Astrocyte of the spinal cord (primary cell): ENCODE measurements around the gene PGS1.

Experiments used
- DNase-seq: peaks from one replicate; pipeline ENCODE4 v3.0.0; 2011; ENCODE audit warnings: low read depth, low spot score
- H3K4me3 ChIP-seq: 2 replicates; pipeline ENCODE4 v1.5.1; 2011; ENCODE audit warnings: low read depth, mild to moderate bottlenecking, low read length, moderate library complexity
- CTCF ChIP-seq: IDR thresholded peaks from 2 replicates; pipeline ENCODE4 v1.5.1; 2012; ENCODE audit warnings: low read depth, mild to moderate bottlenecking, low read length, inconsistent platforms
- in situ Hi-C: cut with HindIII; loops from 2 replicates; pipeline ENCODE4 v1.10.0; 2017; ENCODE audit warnings: low sequenced_read_pairs

PGS1 gene

GRCh38 chr17:78394209-78394608, 15.8 kb downstream of the PGS1 start:
- no peak overlapping the region for H3K4me3 ChIP-seq
- in situ Hi-C loops, result no loop called here
- no peak for TF ChIP-seq CTCF
- DNase-seq, result no peak

GRCh38 chr17:78395155-78395554, 16.7 kb downstream of the PGS1 start:
- in situ Hi-C loops, result no loop called here
- no peak for DNase-seq
- no peak for TF ChIP-seq CTCF
- no peak overlapping the region for H3K4me3 ChIP-seq

- TF ChIP-seq CTCF, result no peak
- in situ Hi-C loops, result no loop called here
- DNase-seq, result no peak
- H3K4me3 ChIP-seq, result no peak overlapping the region
Observed at GRCh38 chr17:78396441-78397337, 18.2 kb downstream of the PGS1 start.

- DNase-seq, result peak; percentile 46
- in situ Hi-C loops, result no loop called here
- H3K4me3 ChIP-seq, result no peak overlapping the region
- no peak for TF ChIP-seq CTCF
Observed at GRCh38 chr17:78397681-78398101, 19.2 kb downstream of the PGS1 start.

- in situ Hi-C loops, result no loop called here
- no peak for TF ChIP-seq CTCF
- no peak for DNase-seq
- H3K4me3 ChIP-seq, result no peak overlapping the region
Observed at GRCh38 chr17:78398390-78398789, 19.9 kb downstream of the PGS1 start.

- no peak for DNase-seq
- in situ Hi-C loops, result no loop called here
- no peak for TF ChIP-seq CTCF
- H3K4me3 ChIP-seq, result no peak overlapping the region
Observed at GRCh38 chr17:78399028-78399692, 20.7 kb downstream of the PGS1 start.
